Uterus (tissue), 2 donors: ENCODE data around the gene TPRG1.

ENCODE experiments used
- CTCF ChIP-seq, 4 experiments: fragments of 200-600 bp in 2 of 4; fragments of 450-650 bp in 2 of 4; sonication (generic) in 2 of 4; IDR thresholded peaks; one replicate each; pipeline ENCODE4 v1.5.1; 2016 to 2019; ENCODE audit warnings: antibody characterized with exemption in 4 of 4, mild to moderate bottlenecking in 2 of 4, moderate library complexity in 1 of 4
- POLR2A ChIP-seq, 2 donors: fragments of 450-650 bp; IDR thresholded peaks; one replicate each; pipeline ENCODE4 v1.6.1; 2016; ENCODE audit warnings: antibody characterized with exemption in 2 of 2, mild to moderate bottlenecking in 1 of 2, moderate library complexity in 1 of 2

GRCh38 chr3:189143321-189143720 lies 28.4 kb upstream of the TPRG1 start:
- TF ChIP-seq CTCF (IDR thresholded peaks at IDR 0.05) (peak in 1 of 4 experiments; percentile 4), POLR2A (IDR thresholded peaks at IDR 0.05) (no peak)
